ENCODE measurements around the gene APCDD1L.
"Not testable (repeated sequence)": the region's sequence is repeated elsewhere in the genome, so short reads cannot be mapped to it uniquely, and the experiment has no call there.

The APCDD1L gene

GRCh38 chr20:58518896-58519593 is 3.8 kb upstream of the APCDD1L start:
- no peak overlapping the region for H3K27ac ChIP-seq
- no peak for DNase-seq (ENCODE audit: low read depth, low spot score)

- no peak overlapping the region for H3K27ac ChIP-seq
- no peak for DNase-seq (ENCODE audit: low read depth, low spot score)
Measured at GRCh38 chr20:58518387-58518786, 3.2 kb upstream of the APCDD1L start.

GRCh38 chr20:58514321-58515232 is 622 bp downstream of the APCDD1L start:
- no peak overlapping the region for H3K27ac ChIP-seq
- no peak for DNase-seq (ENCODE audit: low read depth, low spot score)

GRCh38 chr20:58513580-58514285 is 1.5 kb downstream of the APCDD1L start:
- no peak overlapping the region for H3K27ac ChIP-seq
- no peak for DNase-seq (ENCODE audit: low read depth, low spot score)

- no peak for DNase-seq (ENCODE audit: low read depth, low spot score)
- H3K27ac ChIP-seq, result no peak overlapping the region
Measured at GRCh38 chr20:58512808-58513552, 2.2 kb downstream of the APCDD1L start.

GRCh38 chr20:58511861-58512260 is 3.3 kb downstream of the APCDD1L start:
- H3K27ac ChIP-seq, result no peak overlapping the region
- no peak for DNase-seq (ENCODE audit: low read depth, low spot score)

- DNase-seq (ENCODE audit: low read depth, low spot score), result no peak
- no peak overlapping the region for H3K27ac ChIP-seq
Measured at GRCh38 chr20:58511364-58511763, 3.8 kb downstream of the APCDD1L start.

- DNase-seq (ENCODE audit: low read depth, low spot score), result no peak
- H3K27ac ChIP-seq, result no peak overlapping the region
Measured at GRCh38 chr20:58510921-58511320, 4.3 kb downstream of the APCDD1L start.

GRCh38 chr20:58508762-58509395 is 6.3 kb downstream of the APCDD1L start:
- DNase-seq (ENCODE audit: low read depth, low spot score), result no peak
- H3K27ac ChIP-seq, result no peak overlapping the region

- not testable (repeated sequence) for DNase-seq (ENCODE audit: low read depth, low spot score); H3K27ac ChIP-seq
Measured at GRCh38 chr20:58506999-58507398, 8.2 kb downstream of the APCDD1L start.

GRCh38 chr20:58504566-58504965 is 10.6 kb downstream of the APCDD1L start:
- H3K27ac ChIP-seq, result no peak overlapping the region
- no peak for DNase-seq (ENCODE audit: low read depth, low spot score)

- no peak for DNase-seq (ENCODE audit: low read depth, low spot score)
Measured at GRCh38 chr20:58503668-58504067, 11.5 kb downstream of the APCDD1L start.

GRCh38 chr20:58500256-58500655 is 14.9 kb downstream of the APCDD1L start:
- no peak overlapping the region for H3K27ac ChIP-seq
- DNase-seq (ENCODE audit: low read depth, low spot score), result no peak

More at GRCh38 chr20:58503668-58504067, 11.5 kb downstream of the APCDD1L start:
- no peak overlapping the region for H3K27ac ChIP-seq

- DNase-seq (ENCODE audit: low read depth, low spot score), result no peak
- no peak overlapping the region for H3K27ac ChIP-seq
Measured at GRCh38 chr20:58498470-58499068, 16.6 kb downstream of the APCDD1L start.

- H3K27ac ChIP-seq, result no peak overlapping the region
- DNase-seq (ENCODE audit: low read depth, low spot score), result no peak
Measured at GRCh38 chr20:58497724-58498469, 17.3 kb downstream of the APCDD1L start.

GRCh38 chr20:58497076-58497641 is 18.0 kb downstream of the APCDD1L start:
- no peak for DNase-seq (ENCODE audit: low read depth, low spot score)

GRCh38 chr20:58496429-58496769 is 18.8 kb downstream of the APCDD1L start:
- DNase-seq (ENCODE audit: low read depth, low spot score), result no peak
- no peak overlapping the region for H3K27ac ChIP-seq

More at GRCh38 chr20:58497076-58497641, 18.0 kb downstream of the APCDD1L start:
- no peak overlapping the region for H3K27ac ChIP-seq
